Measurements from ENCODE around the gene FRK. TPM values are rescaled to one million over a fixed set of nuclear protein-coding genes. Genes with fewer than 3 reads are reported as not detected.
"Not testable (repeated sequence)": the region's sequence is repeated elsewhere in the genome, so short reads cannot be mapped to it uniquely, and the experiment has no call there.

The FRK gene
- total RNA-seq, 2 donors from 2014 or later, result 16.0 to 20.0 TPM

- Histone ChIP-seq H3K36me3 (no peaks in the 10 kb centered on the region), H3K27ac (no peak overlapping the region), H3K9me3 (no peaks in the 10 kb centered on the region), H3K4me1 (ENCODE audit: control insufficient read depth in 1 of 2, low read depth in 2 of 2) (no peaks in the 10 kb centered on the region), H3K27me3 (replicated peaks; ENCODE audit: insufficient read depth) (no peaks in the 10 kb centered on the region), H3K4me3 (no peak overlapping the region)
- TF ChIP-seq, protein P1, sequence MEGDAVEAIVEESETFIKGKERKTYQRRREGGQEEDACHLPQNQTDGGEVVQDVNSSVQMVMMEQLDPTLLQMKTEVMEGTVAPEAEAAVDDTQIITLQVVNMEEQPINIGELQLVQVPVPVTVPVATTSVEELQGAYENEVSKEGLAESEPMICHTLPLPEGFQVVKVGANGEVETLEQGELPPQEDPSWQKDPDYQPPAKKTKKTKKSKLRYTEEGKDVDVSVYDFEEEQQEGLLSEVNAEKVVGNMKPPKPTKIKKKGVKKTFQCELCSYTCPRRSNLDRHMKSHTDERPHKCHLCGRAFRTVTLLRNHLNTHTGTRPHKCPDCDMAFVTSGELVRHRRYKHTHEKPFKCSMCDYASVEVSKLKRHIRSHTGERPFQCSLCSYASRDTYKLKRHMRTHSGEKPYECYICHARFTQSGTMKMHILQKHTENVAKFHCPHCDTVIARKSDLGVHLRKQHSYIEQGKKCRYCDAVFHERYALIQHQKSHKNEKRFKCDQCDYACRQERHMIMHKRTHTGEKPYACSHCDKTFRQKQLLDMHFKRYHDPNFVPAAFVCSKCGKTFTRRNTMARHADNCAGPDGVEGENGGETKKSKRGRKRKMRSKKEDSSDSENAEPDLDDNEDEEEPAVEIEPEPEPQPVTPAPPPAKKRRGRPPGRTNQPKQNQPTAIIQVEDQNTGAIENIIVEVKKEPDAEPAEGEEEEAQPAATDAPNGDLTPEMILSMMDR (IDR thresholded peaks at IDR 0.05), result no peak
- DNase-seq (ENCODE audit: low spot score) (no peak), ATAC-seq (ENCODE audit: insufficient number of reproducible peaks, low FRiP score, low read depth) (no peak)
These were observed 169.5 kb downstream of the FRK start for GRCh38 chr6:115891111-115891669.

DNA sequence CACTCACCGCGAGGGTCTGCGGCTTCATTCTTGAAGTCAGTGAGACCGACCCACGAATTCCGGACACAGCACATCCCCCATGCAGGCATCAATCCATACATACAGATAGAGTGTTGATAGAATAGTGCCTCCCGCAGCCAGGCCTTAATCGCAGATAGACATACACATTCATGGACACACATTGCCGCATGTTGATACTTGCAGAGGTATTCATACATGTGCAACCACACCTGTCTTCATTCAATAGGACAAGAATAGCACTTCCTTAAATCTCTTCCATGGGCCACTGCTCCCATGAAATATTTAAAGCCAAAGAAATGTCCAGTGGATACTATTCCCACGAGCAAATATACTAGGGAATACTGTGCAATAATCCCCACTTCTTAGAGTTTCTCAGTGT lies 170.5 kb downstream of the FRK start:
- TF ChIP-seq, protein P1 (IDR thresholded peaks at IDR 0.05), result no peak
- Histone ChIP-seq H3K4me3 (no peak overlapping the region), H3K27me3 (replicated peaks; ENCODE audit: insufficient read depth) (no peaks in the 10 kb centered on the region), H3K9me3 (no peaks in the 10 kb centered on the region), H3K27ac (no peak overlapping the region), H3K4me1 (ENCODE audit: control insufficient read depth in 1 of 2, low read depth in 2 of 2) (no peaks in the 10 kb centered on the region), H3K36me3 (no peaks in the 10 kb centered on the region)
- no peak for ATAC-seq (ENCODE audit: insufficient number of reproducible peaks, low FRiP score, low read depth)
- no peak for DNase-seq (ENCODE audit: low spot score)

GRCh38 chr6:115888687-115889470 lies 171.8 kb downstream of the FRK start:
- not testable (repeated sequence) for H3K27me3 ChIP-seq (replicated peaks; ENCODE audit: insufficient read depth); H3K4me1 ChIP-seq (ENCODE audit: control insufficient read depth in 1 of 2, low read depth in 2 of 2); H3K4me3 ChIP-seq; H3K27ac ChIP-seq; DNase-seq (ENCODE audit: low spot score); ATAC-seq (ENCODE audit: insufficient number of reproducible peaks, low FRiP score, low read depth); H3K36me3 ChIP-seq; H3K9me3 ChIP-seq

DNA sequence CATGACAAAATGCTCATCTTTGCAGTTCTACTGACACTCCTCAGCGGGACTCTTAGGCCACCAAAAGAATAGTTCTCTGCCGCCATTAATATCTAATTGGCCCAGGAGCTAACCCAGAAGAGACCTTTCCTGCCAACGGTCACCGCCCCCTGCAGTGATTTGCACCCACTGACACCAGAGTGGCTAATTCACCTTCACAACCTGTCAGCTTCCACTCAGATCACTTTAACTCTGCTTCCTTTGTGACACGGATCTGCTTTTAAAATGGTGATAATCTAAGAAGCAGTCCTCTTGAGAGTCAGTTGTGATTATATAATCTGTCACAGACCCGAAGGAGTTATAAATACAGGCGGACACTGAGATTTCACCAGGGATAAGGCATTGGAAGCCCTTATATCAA lies 172.8 kb downstream of the FRK start:
- H3K27me3 ChIP-seq (replicated peaks; ENCODE audit: insufficient read depth), result no peaks in the 10 kb centered on the region
- no peaks in the 10 kb centered on the region for H3K4me1 ChIP-seq (ENCODE audit: control insufficient read depth in 1 of 2, low read depth in 2 of 2)
- ATAC-seq (ENCODE audit: insufficient number of reproducible peaks, low FRiP score, low read depth), result no peak
- no peak for DNase-seq (ENCODE audit: low spot score)
- TF ChIP-seq, protein P1 (IDR thresholded peaks at IDR 0.05), result no peak
- no peaks in the 10 kb centered on the region for H3K36me3 ChIP-seq
- no peak overlapping the region for H3K4me3 ChIP-seq
- no peaks in the 10 kb centered on the region for H3K9me3 ChIP-seq
- H3K27ac ChIP-seq, result no peak overlapping the region

DNA sequence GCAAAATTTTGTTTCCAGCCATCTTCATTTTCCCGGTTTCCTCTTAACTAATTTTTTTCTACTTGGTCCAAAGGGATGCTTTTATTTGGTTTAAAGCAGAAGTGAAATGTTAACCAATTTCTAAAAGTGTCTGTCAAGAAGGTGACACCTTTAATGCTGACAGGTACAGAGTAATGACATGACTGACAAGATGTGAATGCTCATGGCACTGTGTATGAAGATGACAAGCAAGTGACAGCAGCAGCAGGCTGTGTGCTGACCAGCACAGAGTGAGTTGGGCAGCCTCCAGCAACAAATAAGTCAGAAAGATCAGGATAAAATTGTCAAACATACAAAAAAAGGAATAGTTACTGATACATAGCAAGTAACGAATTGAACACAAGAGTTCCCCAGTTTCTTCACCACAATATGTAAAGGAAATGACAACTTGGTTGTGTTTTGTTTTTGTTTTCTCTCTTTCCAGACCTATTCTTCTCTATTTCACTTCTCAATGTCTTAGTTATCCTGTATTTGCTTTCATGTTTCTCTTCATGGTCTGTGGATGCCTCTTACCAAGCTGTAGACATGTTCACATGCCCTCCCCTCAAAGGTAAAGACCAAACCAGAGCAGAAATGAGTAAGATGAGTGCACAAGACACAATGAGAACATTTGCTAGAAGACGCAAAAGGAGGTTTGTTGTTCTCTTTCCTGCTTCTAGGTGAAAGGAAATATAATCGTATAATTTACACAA lies 174.9 kb downstream of the FRK start:
- TF ChIP-seq, protein P1 (IDR thresholded peaks at IDR 0.05), result no peak
- Histone ChIP-seq H3K4me1 (ENCODE audit: control insufficient read depth in 1 of 2, low read depth in 2 of 2) (no peaks in the 10 kb centered on the region), H3K4me3 (no peak overlapping the region), H3K27ac (no peak overlapping the region), H3K9me3 (no peaks in the 10 kb centered on the region), H3K27me3 (replicated peaks; ENCODE audit: insufficient read depth) (no peaks in the 10 kb centered on the region), H3K36me3 (no peaks in the 10 kb centered on the region)
- DNase-seq (ENCODE audit: low spot score) (no peak), ATAC-seq (ENCODE audit: insufficient number of reproducible peaks, low FRiP score, low read depth) (no peak)
